Measurements from ENCODE around the gene EML4. TPM values are rescaled to one million over a fixed set of nuclear protein-coding genes. Genes with fewer than 3 reads are reported as not detected.

Gene EML4
- total and polyA plus RNA-seq, 10 of the 15 experiments (the other 5 are each of a cell fraction or from before 2014, with no cell fraction given), result 23.1 to 91.3 (median 77.4) TPM

GRCh38 chr2:42246562-42246961, 77.4 kb downstream of the EML4 start (continued):
- TF ChIP-seq TBL1XR1 (IDR thresholded peaks at IDR 0.05; ENCODE audit: low read depth, low read length) (no peak), CBX5 (IDR thresholded peaks at IDR 0.05; ENCODE audit: low read depth) (no peak)

GRCh38 chr2:42248846-42249245, 79.7 kb downstream of the EML4 start:
- ChIA-PET SMC1A (ENCODE audit: uncharacterized antibody, unreplicated experiment) (interaction anchor here (1.1 to 2.7 kb wide), 2 partner anchors 8 to 153 kb away, joined by 3 to 7 read pairs; no protein-coding TSS in a partner anchor), RAD21 (ENCODE audit: unreplicated experiment) (no interaction called here), CTCF (interaction anchor here (1.6 to 3.2 kb wide), 2 partner anchors 10 to 53 kb away, joined by 4 to 10 read pairs; no protein-coding TSS in a partner anchor), POLR2A (interaction anchor here (1.1 kb wide), 1 partner anchor 18 kb away, joined by 4 read pairs; no protein-coding TSS in a partner anchor)
- DNase-seq (ENCODE audit: low read depth, low spot score), result no peak
- H3K79me2 ChIP-seq (ENCODE audit: control insufficient read depth, insufficient read depth, low read length), result no peaks in the 10 kb centered on the region; the same call in 1 of the 2 replicates
- no TSS peak for BruUV-seq (replicated peaks)
- in situ Hi-C loops (cut with MboI) (no loop called here), intact Hi-C loops (cut with micrococcal nuclease; ENCODE audit: unreplicated experiment) (loop anchor here (10.0 kb wide), 1 partner anchor 384 kb away; no protein-coding TSS in a partner anchor)
- H2AFZ ChIP-seq (ENCODE audit: control insufficient read depth, low read depth, low read length), result no peak overlapping the region
- peaks cover 4 to 10% of the 10 kb centered on the region in 2 experiments for H3K36me3 ChIP-seq (ENCODE audit: control insufficient read depth in 2 of 2, insufficient read depth in 2 of 2, low read length in 1 of 2)
- 97% methylated on average over 1 of the region's 1 CpG for WGBS (ENCODE audit: insufficient coverage, insufficient replicate concordance, low lambda C conversion rate, missing lambda C conversion rate)
- H3K27ac ChIP-seq (ENCODE audit: control insufficient read depth, insufficient read depth), result no peak overlapping the region
- H3K9ac ChIP-seq (ENCODE audit: control insufficient read depth, insufficient read depth, low read length), result no peak overlapping the region
- ATAC-seq, result no peak
- no peak for TF ChIP-seq CBX3 (IDR thresholded peaks at IDR 0.05; ENCODE audit: borderline replicate concordance, low read depth)
- TF ChIP-seq CTCF (IDR thresholded peaks at IDR 0.05 in 2 of 3, conservative IDR thresholded peaks at IDR 0.05 in 1 of 3; ENCODE audit: control insufficient read depth in 2 of 3, extremely low read depth in 1 of 3, insufficient read depth in 1 of 3, low read depth in 3 of 3, low read length in 3 of 3), result no peak
- TF ChIP-seq FOXK2 (IDR thresholded peaks at IDR 0.05), result no peak
- TF ChIP-seq JUND (IDR thresholded peaks at IDR 0.05; ENCODE audit: low read depth, low read length), result no peak
- TF ChIP-seq ELK1 (IDR thresholded peaks at IDR 0.05; ENCODE audit: low read depth, low read length), result no peak
- no peak for TF ChIP-seq MYC (IDR thresholded peaks at IDR 0.05; ENCODE audit: insufficient read depth, insufficient read length, insufficient replicate concordance, low read length, severe bottlenecking)
- no peak for TF ChIP-seq KLF5 (IDR thresholded peaks at IDR 0.05; ENCODE audit: partially characterized antibody)
- TF ChIP-seq NFXL1 (IDR thresholded peaks at IDR 0.05; ENCODE audit: borderline replicate concordance), result no peak
- TF ChIP-seq ZNF384 (IDR thresholded peaks at IDR 0.05; ENCODE audit: borderline replicate concordance, low read depth, low read length), result no peak
- no peak for TF ChIP-seq HDAC6 (IDR thresholded peaks at IDR 0.05; ENCODE audit: unreplicated experiment)
- TF ChIP-seq ZNF274 (IDR thresholded peaks at IDR 0.05; ENCODE audit: insufficient read depth, insufficient read length), result no peak
- no peaks in the 10 kb centered on the region for H3K4me1 ChIP-seq (ENCODE audit: control insufficient read depth, insufficient read depth, low read length)
- no peaks in the 10 kb centered on the region for H3K9me3 ChIP-seq (replicated peaks; ENCODE audit: control insufficient read depth, insufficient read depth, low read length)
- no peaks in the 10 kb centered on the region for H3K27me3 ChIP-seq (replicated peaks in 1 of 2; ENCODE audit: control insufficient read depth in 2 of 2, insufficient read depth in 2 of 2, low read length in 1 of 2)
- no peak overlapping the region for H3K4me2 ChIP-seq (ENCODE audit: control insufficient read depth, insufficient read depth)
- no peaks in the 10 kb centered on the region for H4K20me1 ChIP-seq (ENCODE audit: control insufficient read depth, insufficient read depth)
- no peak for FAIRE-seq
- no peak overlapping the region for H3K4me3 ChIP-seq
